Glutamatergic neuron (in vitro differentiated cells): ENCODE data around the gene BAIAP3. TPM values are rescaled to one million over a fixed set of nuclear protein-coding genes. Genes with fewer than 3 reads are reported as not detected.
A peak's percentile ranks its signal among the peaks of the same experiment; 100 is the strongest.
"Not testable (repeated sequence)": the region's sequence is repeated elsewhere in the genome, so short reads cannot be mapped to it uniquely, and the experiment has no call there.

Experiments used
- DNase-seq: peaks from one replicate; pipeline ENCODE4 v3.0.0; 2022
- H3K27ac Mint-ChIP-seq: one replicate; pipeline ENCODE4 v1.8.0; 2020; ENCODE audit warnings: mild to moderate bottlenecking, mixed read lengths, inconsistent platforms; ENCODE audit not compliant: unreplicated experiment
- H3K27me3 Mint-ChIP-seq: one replicate; pipeline ENCODE4 v1.8.0; 2020; ENCODE audit warnings: mild to moderate bottlenecking, moderate library complexity, mixed read lengths, inconsistent platforms; ENCODE audit not compliant: unreplicated experiment
- H3K36me3 Mint-ChIP-seq: one replicate; pipeline ENCODE4 v1.8.0; 2020; ENCODE audit warnings: mild to moderate bottlenecking, mixed read lengths, inconsistent platforms; ENCODE audit not compliant: unreplicated experiment
- H3K4me1 Mint-ChIP-seq: one replicate; pipeline ENCODE4 v1.8.0; 2020; ENCODE audit warnings: mild to moderate bottlenecking, low read depth, mixed read lengths, inconsistent platforms; ENCODE audit not compliant: unreplicated experiment
- H3K4me3 Mint-ChIP-seq: one replicate; pipeline ENCODE4 v1.8.0; 2020; ENCODE audit warnings: mild to moderate bottlenecking, mixed read lengths, inconsistent platforms; ENCODE audit not compliant: unreplicated experiment
- H3K9me3 Mint-ChIP-seq: one replicate; pipeline ENCODE4 v1.8.0; 2020; ENCODE audit warnings: mild to moderate bottlenecking, moderate library complexity, mixed read lengths, inconsistent platforms; ENCODE audit not compliant: unreplicated experiment
- total RNA-seq: library from RNA; stranded (reverse); fragmentation: NEBNext Ultra II Directional; extraction: Animal tissue kit (Norgen Biotek cat#: 25700); gene quantifications from one replicate; pipeline ENCODE4 v1.2.1, GENCODE V29; 2021; ENCODE audit not compliant: unreplicated experiment
- TF ChIP-seq, protein P1 (sequence below): fragments of 200-600 bp; sonication (generic); IDR thresholded peaks from one replicate; pipeline ENCODE4 v1.5.0; 2021; ENCODE audit not compliant: partially characterized antibody, unreplicated experiment

Gene BAIAP3
- total RNA-seq, 1 donor from 2014 or later: 26.7 TPM

- peaks cover 2% of the 10 kb centered on the region for H3K9me3 Mint-ChIP-seq
- no peaks in the 10 kb centered on the region for H3K36me3 Mint-ChIP-seq
- H3K4me3 Mint-ChIP-seq: no peak overlapping the region
- no peak overlapping the region for H3K27ac Mint-ChIP-seq
- H3K27me3 Mint-ChIP-seq: peaks cover 6% of the 10 kb centered on the region
- DNase-seq: no peak
- TF ChIP-seq, protein P1, sequence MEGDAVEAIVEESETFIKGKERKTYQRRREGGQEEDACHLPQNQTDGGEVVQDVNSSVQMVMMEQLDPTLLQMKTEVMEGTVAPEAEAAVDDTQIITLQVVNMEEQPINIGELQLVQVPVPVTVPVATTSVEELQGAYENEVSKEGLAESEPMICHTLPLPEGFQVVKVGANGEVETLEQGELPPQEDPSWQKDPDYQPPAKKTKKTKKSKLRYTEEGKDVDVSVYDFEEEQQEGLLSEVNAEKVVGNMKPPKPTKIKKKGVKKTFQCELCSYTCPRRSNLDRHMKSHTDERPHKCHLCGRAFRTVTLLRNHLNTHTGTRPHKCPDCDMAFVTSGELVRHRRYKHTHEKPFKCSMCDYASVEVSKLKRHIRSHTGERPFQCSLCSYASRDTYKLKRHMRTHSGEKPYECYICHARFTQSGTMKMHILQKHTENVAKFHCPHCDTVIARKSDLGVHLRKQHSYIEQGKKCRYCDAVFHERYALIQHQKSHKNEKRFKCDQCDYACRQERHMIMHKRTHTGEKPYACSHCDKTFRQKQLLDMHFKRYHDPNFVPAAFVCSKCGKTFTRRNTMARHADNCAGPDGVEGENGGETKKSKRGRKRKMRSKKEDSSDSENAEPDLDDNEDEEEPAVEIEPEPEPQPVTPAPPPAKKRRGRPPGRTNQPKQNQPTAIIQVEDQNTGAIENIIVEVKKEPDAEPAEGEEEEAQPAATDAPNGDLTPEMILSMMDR: no peak
- H3K4me1 Mint-ChIP-seq: peaks cover 13% of the 10 kb centered on the region
These were observed 42.4 kb upstream of the BAIAP3 start for GRCh38 chr16:1290860-1291575.

DNA sequence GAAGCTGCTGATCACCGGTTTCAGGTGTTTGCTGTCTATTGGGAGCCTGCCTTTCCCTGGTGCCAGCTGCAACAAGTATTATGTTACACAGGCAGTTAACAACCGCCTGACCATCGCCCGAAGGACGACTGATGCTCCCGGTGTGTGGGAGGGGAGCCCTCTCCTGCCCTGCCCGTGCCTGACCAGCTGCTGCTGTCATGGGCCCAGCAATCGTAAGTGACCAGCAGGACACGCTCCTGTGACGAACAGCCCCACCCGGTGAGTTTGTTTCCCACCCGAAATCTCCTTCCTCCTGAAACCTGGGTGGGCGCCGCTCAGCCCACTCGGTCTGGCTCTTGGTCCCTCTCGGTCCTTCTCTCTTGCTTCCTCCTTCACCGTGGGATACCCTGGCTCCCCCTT is 41.9 kb upstream of the BAIAP3 start:
- Mint-ChIP-seq H3K27ac (no peak overlapping the region), H3K9me3 (peaks cover 2% of the 10 kb centered on the region), H3K36me3 (no peaks in the 10 kb centered on the region), H3K27me3 (peaks cover 6% of the 10 kb centered on the region), H3K4me1 (peaks cover 13% of the 10 kb centered on the region), H3K4me3 (peak overlapping the region; percentile 25)
- DNase-seq: no peak
- TF ChIP-seq, protein P1: no peak

DNA sequence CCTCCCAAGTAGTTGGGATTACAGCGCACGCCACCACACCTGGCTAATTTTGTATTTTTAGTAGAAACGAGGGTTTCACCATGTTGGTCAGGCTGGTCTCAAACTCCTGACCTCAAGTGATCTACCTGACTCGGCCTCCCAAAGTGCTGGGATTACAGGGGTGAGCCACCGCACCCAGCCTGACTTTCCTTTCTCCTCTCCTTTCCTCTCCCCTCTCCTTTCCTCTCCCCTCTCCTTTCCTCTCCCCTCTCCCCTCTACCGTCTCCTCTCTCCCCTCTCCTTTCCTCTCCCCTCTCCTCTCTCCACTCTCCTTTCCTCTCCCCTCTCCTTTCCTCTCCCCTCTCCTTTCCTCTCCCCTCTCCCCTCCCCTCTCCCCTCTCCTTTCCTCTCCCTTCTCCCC is 41.2 kb upstream of the BAIAP3 start:
- not testable (repeated sequence) for H3K9me3 Mint-ChIP-seq, H3K36me3 Mint-ChIP-seq, H3K27me3 Mint-ChIP-seq, DNase-seq, H3K27ac Mint-ChIP-seq, H3K4me3 Mint-ChIP-seq
- H3K4me1 Mint-ChIP-seq: peaks cover 13% of the 10 kb centered on the region

- DNase-seq, H3K4me3 Mint-ChIP-seq, H3K27me3 Mint-ChIP-seq, H3K36me3 Mint-ChIP-seq, H3K9me3 Mint-ChIP-seq, H3K27ac Mint-ChIP-seq: not testable (repeated sequence)
- peaks cover 13% of the 10 kb centered on the region for H3K4me1 Mint-ChIP-seq
These were observed 40.6 kb upstream of the BAIAP3 start for GRCh38 chr16:1292808-1293207.

DNA sequence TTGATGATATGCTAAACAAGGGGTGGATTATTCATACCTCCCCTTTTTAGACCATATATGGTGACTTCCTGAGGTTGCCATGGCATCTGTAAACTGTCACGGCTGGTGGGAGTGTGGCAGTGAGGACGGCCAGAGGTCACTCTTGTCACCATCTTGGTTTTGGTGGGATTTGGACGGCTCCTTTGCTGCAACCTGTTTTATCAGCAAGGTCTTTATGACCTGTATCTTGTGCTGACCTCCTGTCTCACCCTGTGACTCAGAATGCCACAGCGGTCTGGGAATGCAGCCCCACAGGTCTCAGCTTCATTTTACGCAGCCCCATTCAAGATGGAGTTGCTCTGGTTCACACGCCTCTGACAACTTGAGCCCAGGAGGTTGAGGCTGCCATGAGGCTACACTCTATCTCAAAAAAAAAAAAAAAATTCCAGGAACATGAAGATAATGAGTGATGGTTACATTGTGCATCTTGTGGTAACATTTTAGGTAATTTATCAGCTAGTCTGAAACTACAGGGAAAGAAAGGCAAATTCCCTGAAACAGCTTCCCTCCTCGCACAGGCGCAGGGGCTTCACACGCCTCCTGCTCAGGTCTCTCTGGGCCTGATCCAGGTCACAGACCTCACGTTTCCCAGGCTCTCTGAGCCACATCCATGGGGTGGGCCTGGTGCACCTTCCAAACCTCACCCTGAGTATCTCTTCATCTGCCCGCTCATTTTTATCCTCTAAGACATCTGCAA is 39.4 kb upstream of the BAIAP3 start:
- TF ChIP-seq, protein P1: no peak
- Mint-ChIP-seq H3K4me3 (no peak overlapping the region), H3K9me3 (no peaks in the 10 kb centered on the region), H3K36me3 (no peaks in the 10 kb centered on the region), H3K27me3 (peaks cover 5% of the 10 kb centered on the region), H3K4me1 (peaks cover 13% of the 10 kb centered on the region), H3K27ac (peak overlapping the region; percentile 18)
- no peak for DNase-seq

- Mint-ChIP-seq H3K9me3 (peaks cover 6% of the 10 kb centered on the region), H3K27me3 (peaks cover 3% of the 10 kb centered on the region), H3K27ac (no peak overlapping the region), H3K36me3 (no peaks in the 10 kb centered on the region), H3K4me1 (peaks cover 7% of the 10 kb centered on the region), H3K4me3 (no peak overlapping the region)
- DNase-seq: no peak
- TF ChIP-seq, protein P1: no peak
These were observed 38.0 kb upstream of the BAIAP3 start for GRCh38 chr16:1295465-1295864.

DNA sequence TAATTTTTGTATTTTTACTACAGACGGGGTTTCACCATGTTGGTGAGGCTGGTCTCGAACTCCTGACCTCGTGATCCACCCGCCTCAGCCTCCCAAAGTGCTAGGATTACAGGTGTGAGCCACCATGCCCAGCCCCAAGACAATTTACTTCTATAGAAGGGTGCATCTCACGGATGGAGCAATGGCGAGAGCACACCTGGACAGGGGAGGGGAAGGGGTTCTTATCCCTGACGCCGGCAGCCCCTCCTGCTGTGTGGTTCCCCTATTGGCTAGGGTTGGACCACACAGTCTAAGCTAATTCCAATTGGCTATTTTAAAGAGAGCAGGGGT is 36.8 kb upstream of the BAIAP3 start:
- not testable (repeated sequence) for H3K27me3 Mint-ChIP-seq, DNase-seq, H3K27ac Mint-ChIP-seq, H3K4me1 Mint-ChIP-seq, H3K9me3 Mint-ChIP-seq, H3K36me3 Mint-ChIP-seq, H3K4me3 Mint-ChIP-seq
